Activated CD4-positive, alpha-beta T cell treated with anti-CD3 and anti-CD28 coated beads for 4 hours (primary cell): ENCODE measurements around the gene SLC66A3.

ENCODE experiments used
- DNase-seq, 2 donors: peaks; one replicate each; pipeline ENCODE4 v3.0.0-alpha.2; 2020

The SLC66A3 gene

DNA sequence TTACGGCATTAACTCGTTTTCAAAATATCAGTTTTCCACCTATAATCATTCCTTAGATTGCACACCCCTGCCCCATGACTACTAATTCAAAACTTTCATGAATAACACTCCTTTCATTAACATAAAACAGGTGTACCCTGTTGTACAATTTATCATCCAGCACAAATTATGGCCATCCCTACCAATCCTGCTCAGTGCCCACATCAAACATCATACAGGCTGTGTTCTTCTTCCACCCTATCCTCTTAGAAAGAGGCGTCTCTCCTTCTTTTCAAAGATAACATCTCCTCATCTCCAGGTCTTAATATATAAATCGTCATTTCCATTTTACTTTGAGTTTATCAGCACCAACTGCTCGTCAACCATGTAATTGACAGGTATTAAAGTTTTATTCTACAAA lies 67.6 kb downstream of the SLC66A3 start:
- DNase-seq, result no peak

GRCh38 chr2:11224887-11225286 lies 69.6 kb downstream of the SLC66A3 start:
- no peak for DNase-seq

DNA sequence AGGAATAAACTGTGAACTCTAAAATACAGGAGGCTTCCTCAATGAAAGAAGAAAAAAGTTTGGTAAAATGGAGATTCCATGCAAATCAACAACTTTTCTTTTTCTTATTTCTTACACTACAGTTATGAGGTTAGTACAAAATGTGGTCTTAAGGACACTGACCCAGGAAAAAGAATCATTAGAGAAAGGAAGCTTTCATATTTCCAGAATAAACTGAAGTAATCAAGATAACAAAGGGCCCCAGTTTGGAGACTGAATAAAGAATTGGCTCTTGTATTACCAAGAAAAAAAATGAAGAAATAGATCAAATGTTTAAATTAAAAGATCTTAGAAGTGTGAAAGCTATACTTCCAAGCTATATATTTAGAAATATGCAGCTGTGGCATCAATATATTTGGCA lies 72.3 kb downstream of the SLC66A3 start:
- DNase-seq, result no peak
